22Rv1 (cell line): Measurements from ENCODE around the gene MYO7B.

Source experiments
- CTCF ChIP-seq: fragments of 450-650 bp; IDR thresholded peaks from 2 replicates; pipeline ENCODE4 v1.5.1; 2017; ENCODE audit warnings: mild to moderate bottlenecking
- ZFX ChIP-seq: fragments of 450-650 bp; IDR thresholded peaks from 2 replicates; pipeline ENCODE4 v1.6.1; 2017; ENCODE audit warnings: antibody characterized with exemption, borderline replicate concordance

- TF ChIP-seq CTCF = no peak
- no peak for TF ChIP-seq ZFX
These were observed 110.2 kb downstream of the MYO7B start, which contains the start of gene GPR17 for GRCh38 chr2:127645395-127646291.
